ENCODE results near the gene TOP3B.

Gene TOP3B

GRCh38 chr22:21966643-21967516, 15.7 kb downstream of the TOP3B start:
- Histone ChIP-seq H3K9ac (ENCODE audit: low read depth, low read length) (no peak overlapping the region), H3K4me3 (ENCODE audit: low read length) (no peak overlapping the region), H3K27ac (ENCODE audit: low read depth, low read length) (no peak overlapping the region), H3K9me3 (ENCODE audit: insufficient read depth, low read depth, low read length) (no peaks in the 10 kb centered on the region), H3K27me3 (ENCODE audit: insufficient read depth, low read length) (no peaks in the 10 kb centered on the region), H3K36me3 (ENCODE audit: insufficient read depth, low read length) (peaks cover 94% of the 10 kb centered on the region), H3K4me1 (ENCODE audit: insufficient read depth, low read length) (no peaks in the 10 kb centered on the region)
- 95% methylated on average over 16 of the region's 16 CpGs for WGBS

GRCh38 chr22:21965762-21966288, 16.8 kb downstream of the TOP3B start:
- H3K4me3 ChIP-seq (ENCODE audit: low read length) = no peak overlapping the region
- peaks cover 93% of the 10 kb centered on the region for H3K36me3 ChIP-seq (ENCODE audit: insufficient read depth, low read length)
- no peaks in the 10 kb centered on the region for H3K4me1 ChIP-seq (ENCODE audit: insufficient read depth, low read length)
- H3K27ac ChIP-seq (ENCODE audit: low read depth, low read length) = no peak overlapping the region
- H3K9ac ChIP-seq (ENCODE audit: low read depth, low read length) = no peak overlapping the region
- H3K27me3 ChIP-seq (ENCODE audit: insufficient read depth, low read length) = no peaks in the 10 kb centered on the region
- no peaks in the 10 kb centered on the region for H3K9me3 ChIP-seq (ENCODE audit: insufficient read depth, low read depth, low read length)
- 94% methylated on average over 6 of the region's 6 CpGs for WGBS

DNA sequence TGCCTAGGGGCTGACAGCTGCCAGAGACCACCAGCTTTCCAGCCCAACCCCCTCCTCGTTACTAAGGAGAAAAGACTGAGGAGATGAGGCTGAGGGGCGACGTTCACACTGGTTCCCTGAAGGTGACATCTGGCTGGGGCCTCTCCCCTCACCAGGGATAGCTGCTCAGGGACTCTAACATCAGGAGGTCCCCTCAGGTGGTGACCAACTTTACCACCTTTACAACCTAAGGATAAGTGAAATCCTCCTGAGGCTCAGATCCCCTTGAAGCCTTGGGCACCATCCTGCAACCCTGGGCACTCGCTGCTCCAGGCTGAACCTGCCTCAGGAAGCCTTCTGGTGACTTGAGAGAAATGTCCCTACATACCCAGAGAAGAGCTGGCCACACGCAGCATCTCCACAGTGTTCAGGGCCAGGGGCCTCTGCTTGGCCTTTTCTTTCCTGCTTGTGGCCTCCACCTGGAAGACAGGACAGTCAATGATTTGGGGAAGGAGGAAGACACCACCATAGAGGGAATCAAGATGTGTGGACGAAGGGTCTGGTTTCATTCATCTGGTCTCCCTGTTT, 17.6 kb downstream of the TOP3B start:
- H3K27me3 ChIP-seq (ENCODE audit: insufficient read depth, low read length) = no peaks in the 10 kb centered on the region
- no peak overlapping the region for H3K27ac ChIP-seq (ENCODE audit: low read depth, low read length)
- H3K9ac ChIP-seq (ENCODE audit: low read depth, low read length) = no peak overlapping the region
- no peak overlapping the region for H3K4me3 ChIP-seq (ENCODE audit: low read length)
- H3K36me3 ChIP-seq (ENCODE audit: insufficient read depth, low read length) = peaks cover 92% of the 10 kb centered on the region
- no peaks in the 10 kb centered on the region for H3K9me3 ChIP-seq (ENCODE audit: insufficient read depth, low read depth, low read length)
- 90% methylated on average over 5 of the region's 6 CpGs for WGBS
- no peaks in the 10 kb centered on the region for H3K4me1 ChIP-seq (ENCODE audit: insufficient read depth, low read length)

DNA sequence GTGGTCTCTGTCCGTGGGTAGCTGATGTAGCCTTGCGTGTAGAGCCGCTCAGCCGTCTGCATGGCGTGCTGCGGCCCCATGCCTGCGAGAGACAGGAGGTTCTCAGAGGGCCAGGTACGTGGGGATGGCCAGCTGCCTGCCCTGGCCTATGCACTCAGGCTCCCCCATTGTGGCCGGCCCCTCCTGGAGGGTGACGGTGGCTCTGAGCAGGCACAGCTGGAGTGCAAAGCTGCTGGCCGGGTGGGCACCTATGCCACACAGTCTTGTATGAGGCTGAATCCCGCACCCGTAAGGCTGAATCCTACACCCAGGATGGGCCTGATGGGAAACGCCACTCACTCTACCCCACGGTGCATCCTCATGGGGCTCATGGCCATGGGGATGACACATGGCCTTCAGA, 18.4 kb downstream of the TOP3B start:
- WGBS = 97% methylated on average over 15 of the region's 15 CpGs
- H3K9ac ChIP-seq (ENCODE audit: low read depth, low read length) = no peak overlapping the region
- H3K27me3 ChIP-seq (ENCODE audit: insufficient read depth, low read length) = no peaks in the 10 kb centered on the region
- no peaks in the 10 kb centered on the region for H3K9me3 ChIP-seq (ENCODE audit: insufficient read depth, low read depth, low read length)
- H3K4me1 ChIP-seq (ENCODE audit: insufficient read depth, low read length) = no peaks in the 10 kb centered on the region
- H3K36me3 ChIP-seq (ENCODE audit: insufficient read depth, low read length) = peaks cover 93% of the 10 kb centered on the region
- H3K27ac ChIP-seq (ENCODE audit: low read depth, low read length) = no peak overlapping the region
- H3K4me3 ChIP-seq (ENCODE audit: low read length) = no peak overlapping the region

DNA sequence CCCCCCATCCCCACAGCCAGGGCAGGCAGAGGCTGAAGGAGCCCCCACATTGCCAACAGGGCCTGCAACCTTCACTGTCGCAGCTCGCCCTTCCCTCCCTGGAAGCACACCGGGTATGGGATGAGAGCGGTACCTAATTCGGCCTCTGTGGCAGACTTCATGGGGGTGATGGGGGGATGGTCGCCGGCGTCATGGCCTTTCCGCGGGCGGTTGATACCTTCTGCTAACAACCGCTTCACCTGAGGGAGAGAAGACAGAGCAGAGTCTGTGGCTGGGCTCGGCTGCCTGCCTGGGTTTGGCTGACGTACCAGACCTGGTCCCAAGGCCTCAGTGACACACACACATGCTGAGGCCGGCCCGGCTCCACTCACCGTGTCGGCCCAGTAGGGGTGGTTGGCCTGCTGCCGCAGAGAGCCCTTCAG, 18.8 kb downstream of the TOP3B start:
- no peaks in the 10 kb centered on the region for H3K9me3 ChIP-seq (ENCODE audit: insufficient read depth, low read depth, low read length)
- 96% methylated on average over 19 of the region's 19 CpGs for WGBS
- H3K27me3 ChIP-seq (ENCODE audit: insufficient read depth, low read length) = no peaks in the 10 kb centered on the region
- H3K4me3 ChIP-seq (ENCODE audit: low read length) = no peak overlapping the region
- H3K4me1 ChIP-seq (ENCODE audit: insufficient read depth, low read length) = no peaks in the 10 kb centered on the region
- no peak overlapping the region for H3K27ac ChIP-seq (ENCODE audit: low read depth, low read length)
- peaks cover 95% of the 10 kb centered on the region for H3K36me3 ChIP-seq (ENCODE audit: insufficient read depth, low read length)
- H3K9ac ChIP-seq (ENCODE audit: low read depth, low read length) = no peak overlapping the region

- no peak overlapping the region for H3K9ac ChIP-seq (ENCODE audit: low read depth, low read length)
These were observed 19.3 kb downstream of the TOP3B start for GRCh38 chr22:21963286-21963685.

DNA sequence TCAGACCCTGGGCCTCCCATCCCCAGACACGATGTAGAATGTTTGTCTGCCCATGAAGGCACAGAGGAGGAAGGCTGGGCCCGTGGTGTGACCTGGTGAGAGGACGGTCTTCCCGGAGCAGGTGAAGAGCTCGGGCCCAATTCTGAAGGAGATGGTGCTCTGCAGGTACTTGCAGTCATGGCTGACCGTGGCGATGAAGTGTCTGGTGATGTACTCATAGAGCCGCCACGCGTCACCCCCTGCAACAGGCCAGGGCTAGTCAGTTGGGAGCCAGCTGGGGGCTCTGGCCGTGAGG, 20.0 kb downstream of the TOP3B start:
- no peak overlapping the region for H3K9ac ChIP-seq (ENCODE audit: low read depth, low read length)
- H3K27me3 ChIP-seq (ENCODE audit: insufficient read depth, low read length) = peaks cover 3% of the 10 kb centered on the region
- H3K4me1 ChIP-seq (ENCODE audit: insufficient read depth, low read length) = no peaks in the 10 kb centered on the region
- H3K4me3 ChIP-seq (ENCODE audit: low read length) = no peak overlapping the region
- H3K9me3 ChIP-seq (ENCODE audit: insufficient read depth, low read depth, low read length) = no peaks in the 10 kb centered on the region
- 97% methylated on average over 11 of the region's 11 CpGs for WGBS
- peaks cover 89% of the 10 kb centered on the region for H3K36me3 ChIP-seq (ENCODE audit: insufficient read depth, low read length)
- H3K27ac ChIP-seq (ENCODE audit: low read depth, low read length) = no peak overlapping the region

More at GRCh38 chr22:21963286-21963685, 19.3 kb downstream of the TOP3B start:
- H3K27ac ChIP-seq (ENCODE audit: low read depth, low read length) = no peak overlapping the region
- H3K9me3 ChIP-seq (ENCODE audit: insufficient read depth, low read depth, low read length) = no peaks in the 10 kb centered on the region
- H3K4me3 ChIP-seq (ENCODE audit: low read length) = no peak overlapping the region
- H3K4me1 ChIP-seq (ENCODE audit: insufficient read depth, low read length) = no peaks in the 10 kb centered on the region
- peaks cover 95% of the 10 kb centered on the region for H3K36me3 ChIP-seq (ENCODE audit: insufficient read depth, low read length)
- H3K27me3 ChIP-seq (ENCODE audit: insufficient read depth, low read length) = no peaks in the 10 kb centered on the region
- WGBS = 93% methylated on average over 7 of the region's 7 CpGs

GRCh38 chr22:21961886-21962654, 20.5 kb downstream of the TOP3B start:
- no peak overlapping the region for H3K27ac ChIP-seq (ENCODE audit: low read depth, low read length)
- peaks cover 3% of the 10 kb centered on the region for H3K27me3 ChIP-seq (ENCODE audit: insufficient read depth, low read length)
- peaks cover 84% of the 10 kb centered on the region for H3K36me3 ChIP-seq (ENCODE audit: insufficient read depth, low read length)
- no peaks in the 10 kb centered on the region for H3K9me3 ChIP-seq (ENCODE audit: insufficient read depth, low read depth, low read length)
- 96% methylated on average over 23 of the region's 23 CpGs for WGBS
- H3K4me1 ChIP-seq (ENCODE audit: insufficient read depth, low read length) = no peaks in the 10 kb centered on the region
- no peak overlapping the region for H3K4me3 ChIP-seq (ENCODE audit: low read length)
- no peak overlapping the region for H3K9ac ChIP-seq (ENCODE audit: low read depth, low read length)

DNA sequence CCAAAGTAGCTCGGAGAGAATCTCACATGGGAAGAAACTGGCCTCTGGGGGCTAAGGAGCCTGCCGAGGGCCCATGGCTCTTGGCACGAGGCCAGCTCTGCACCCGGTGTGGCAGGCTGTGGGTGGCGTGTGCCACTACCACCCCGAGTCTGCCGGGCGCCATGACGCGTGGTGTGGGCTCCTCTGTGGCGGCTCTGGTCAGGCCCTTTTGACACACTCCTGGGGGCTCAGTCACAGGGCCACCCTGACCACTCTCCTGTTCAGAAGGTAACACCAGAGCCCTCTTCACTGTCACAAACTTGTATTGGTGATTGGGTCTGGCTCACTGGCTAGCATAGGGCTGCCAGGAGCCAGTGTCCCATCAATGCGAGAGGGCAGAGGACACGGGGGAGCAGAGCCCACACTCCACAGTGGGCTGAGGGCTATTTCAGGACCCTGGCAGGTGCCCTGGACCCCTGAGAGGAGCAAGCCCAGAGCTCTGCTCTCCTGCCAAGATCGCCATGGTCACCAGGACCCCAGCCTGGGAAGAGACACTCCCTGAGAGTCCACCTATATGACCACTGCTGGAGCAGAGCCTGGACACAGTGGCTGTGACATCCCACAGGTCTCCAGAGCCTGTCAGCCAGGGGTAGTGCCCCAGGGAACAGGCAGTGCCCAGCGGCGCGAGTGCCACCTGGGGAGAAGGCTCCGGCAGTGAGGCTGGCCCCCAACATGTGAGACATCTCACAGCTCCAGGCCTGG, 21.3 kb downstream of the TOP3B start:
- Histone ChIP-seq H3K27me3 (ENCODE audit: insufficient read depth, low read length) (peaks cover 7% of the 10 kb centered on the region), H3K4me3 (ENCODE audit: low read length) (no peak overlapping the region), H3K27ac (ENCODE audit: low read depth, low read length) (no peak overlapping the region), H3K9ac (ENCODE audit: low read depth, low read length) (no peak overlapping the region), H3K4me1 (ENCODE audit: insufficient read depth, low read length) (no peaks in the 10 kb centered on the region), H3K36me3 (ENCODE audit: insufficient read depth, low read length) (peaks cover 76% of the 10 kb centered on the region), H3K9me3 (ENCODE audit: insufficient read depth, low read depth, low read length) (no peaks in the 10 kb centered on the region)
- 93% methylated on average over 18 of the region's 18 CpGs for WGBS

- H3K4me1 ChIP-seq (ENCODE audit: insufficient read depth, low read length) = no peaks in the 10 kb centered on the region
- H3K9ac ChIP-seq (ENCODE audit: low read depth, low read length) = no peak overlapping the region
- peaks cover 68% of the 10 kb centered on the region for H3K36me3 ChIP-seq (ENCODE audit: insufficient read depth, low read length)
- H3K4me3 ChIP-seq (ENCODE audit: low read length) = no peak overlapping the region
- H3K9me3 ChIP-seq (ENCODE audit: insufficient read depth, low read depth, low read length) = no peaks in the 10 kb centered on the region
- peaks cover 7% of the 10 kb centered on the region for H3K27me3 ChIP-seq (ENCODE audit: insufficient read depth, low read length)
- no peak overlapping the region for H3K27ac ChIP-seq (ENCODE audit: low read depth, low read length)
- 96% methylated on average over 24 of the region's 24 CpGs for WGBS
These were observed 22.1 kb downstream of the TOP3B start for GRCh38 chr22:21960200-21961126.

All from HUES64 (cell line).